ENCODE results near the gene ZXDC.

DNA sequence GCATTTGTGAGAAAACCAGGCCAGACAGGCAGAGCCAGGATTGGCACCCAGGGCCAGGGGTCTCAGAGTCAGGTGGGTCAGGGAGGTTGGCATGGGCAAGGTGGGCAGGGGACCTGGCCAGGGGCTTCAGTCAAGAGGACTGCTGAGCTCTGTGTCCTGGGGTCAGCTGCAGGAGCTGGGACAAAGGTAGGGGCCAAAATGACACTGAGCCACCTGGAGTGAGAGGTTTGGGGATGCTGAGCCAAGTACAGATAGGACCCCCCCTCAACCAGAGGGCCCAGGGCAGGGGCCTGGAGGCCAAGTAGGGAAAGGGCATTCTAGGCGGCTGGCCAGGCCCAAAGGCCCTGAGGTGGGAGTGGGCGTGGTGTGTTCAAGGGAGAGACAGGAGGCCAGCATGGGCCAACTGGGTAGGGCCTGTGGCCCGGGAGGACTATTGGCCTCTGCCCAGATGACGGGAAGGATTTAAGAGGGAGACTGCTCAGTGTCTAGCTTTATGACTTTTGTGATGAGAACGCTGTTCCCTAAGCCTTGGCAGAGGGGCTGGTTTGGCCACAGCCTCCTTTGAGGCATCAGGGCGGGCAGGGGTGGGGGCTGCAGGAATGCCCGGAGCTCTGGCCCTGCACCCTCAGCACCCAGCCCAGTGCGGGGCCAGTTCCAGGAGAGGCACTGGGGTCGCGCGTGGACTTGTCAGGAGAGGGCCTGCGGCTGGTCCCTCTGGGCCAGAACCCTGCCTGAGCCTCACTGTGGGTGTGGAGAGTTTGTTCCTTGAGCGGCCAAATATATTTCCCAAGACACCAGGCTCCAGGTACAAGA lies 77.9 kb downstream of the ZXDC start:
- TF ChIP-seq, protein P1, sequence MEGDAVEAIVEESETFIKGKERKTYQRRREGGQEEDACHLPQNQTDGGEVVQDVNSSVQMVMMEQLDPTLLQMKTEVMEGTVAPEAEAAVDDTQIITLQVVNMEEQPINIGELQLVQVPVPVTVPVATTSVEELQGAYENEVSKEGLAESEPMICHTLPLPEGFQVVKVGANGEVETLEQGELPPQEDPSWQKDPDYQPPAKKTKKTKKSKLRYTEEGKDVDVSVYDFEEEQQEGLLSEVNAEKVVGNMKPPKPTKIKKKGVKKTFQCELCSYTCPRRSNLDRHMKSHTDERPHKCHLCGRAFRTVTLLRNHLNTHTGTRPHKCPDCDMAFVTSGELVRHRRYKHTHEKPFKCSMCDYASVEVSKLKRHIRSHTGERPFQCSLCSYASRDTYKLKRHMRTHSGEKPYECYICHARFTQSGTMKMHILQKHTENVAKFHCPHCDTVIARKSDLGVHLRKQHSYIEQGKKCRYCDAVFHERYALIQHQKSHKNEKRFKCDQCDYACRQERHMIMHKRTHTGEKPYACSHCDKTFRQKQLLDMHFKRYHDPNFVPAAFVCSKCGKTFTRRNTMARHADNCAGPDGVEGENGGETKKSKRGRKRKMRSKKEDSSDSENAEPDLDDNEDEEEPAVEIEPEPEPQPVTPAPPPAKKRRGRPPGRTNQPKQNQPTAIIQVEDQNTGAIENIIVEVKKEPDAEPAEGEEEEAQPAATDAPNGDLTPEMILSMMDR (IDR thresholded peaks at IDR 0.05), result no peak
- TF ChIP-seq POLR2A (IDR thresholded peaks at IDR 0.05) (no peak), EP300 (IDR thresholded peaks at IDR 0.05) (no peak)

Data from tibial nerve (tissue), 4 donors.